NCI-H524 treated with DMSO at 0.1 percent for 48 hours (cell line): Measurements from ENCODE around the gene BTBD17.
A peak's percentile ranks its signal among the peaks of the same experiment; 100 is the strongest.

Experiments used
- DNase-seq: peaks from one replicate; lab custom pipeline; 2025; lab: John Stamatoyannopoulos, UW

BTBD17 gene

GRCh38 chr17:74335529-74336062, 26.1 kb downstream of the BTBD17 start:
- DNase-seq, result no peak

- DNase-seq, result no peak
These were observed 27.2 kb downstream of the BTBD17 start for GRCh38 chr17:74334393-74335039.

- peak; percentile 100 for DNase-seq
These were observed 28.8 kb downstream of the BTBD17 start for GRCh38 chr17:74332763-74333283.

GRCh38 chr17:74332017-74332650, 29.5 kb downstream of the BTBD17 start:
- no peak for DNase-seq

GRCh38 chr17:74330446-74330845, 31.2 kb downstream of the BTBD17 start:
- no peak for DNase-seq

- no peak for DNase-seq
These were observed 32.3 kb downstream of the BTBD17 start for GRCh38 chr17:74329378-74329777.

- DNase-seq, result no peak
These were observed 33.2 kb downstream of the BTBD17 start for GRCh38 chr17:74328487-74328886.

- DNase-seq, result no peak
These were observed 35.2 kb downstream of the BTBD17 start for GRCh38 chr17:74326506-74326905.

- DNase-seq, result no peak
These were observed 35.8 kb downstream of the BTBD17 start, which contains the start of gene KIF19 for GRCh38 chr17:74325743-74326379. TSS of gene KIF19 (plus strand) at chr17:74326226. CDS start at chr17:74326350, 124 bp downstream.

GRCh38 chr17:74325376-74325742, 36.3 kb downstream of the BTBD17 start:
- DNase-seq, result no peak

GRCh38 chr17:74324521-74324920, 37.1 kb downstream of the BTBD17 start:
- no peak for DNase-seq

- no peak for DNase-seq
These were observed 43.3 kb downstream of the BTBD17 start for GRCh38 chr17:74318391-74318790.

- DNase-seq, result no peak
These were observed 44.6 kb downstream of the BTBD17 start for GRCh38 chr17:74317071-74317470.

GRCh38 chr17:74316220-74316619, 45.4 kb downstream of the BTBD17 start:
- DNase-seq, result peak; percentile 98

GRCh38 chr17:74314877-74315276, 46.8 kb downstream of the BTBD17 start:
- DNase-seq, result no peak

- DNase-seq, result no peak
These were observed 51.8 kb downstream of the BTBD17 start for GRCh38 chr17:74309902-74310301.

GRCh38 chr17:74307984-74308773, 53.5 kb downstream of the BTBD17 start:
- no peak for DNase-seq
